HEK293 (cell line): Measurements from ENCODE around the gene LRRC32.

Source experiments
- CTCF ChIA-PET: fragments of 350-600 bp; formaldehyde crosslinking; extraction: SDS; loops from one replicate; lab custom pipeline; 2021; ENCODE audit warnings: antibody characterized with exemption; lab: Yijun Ruan, JAX
- POLR2A ChIA-PET: fragments of 300-600 bp; formaldehyde crosslinking; extraction: SDS; loops from one replicate; lab custom pipeline; 2020; ENCODE audit warnings: antibody characterized with exemption, inconsistent platforms; lab: Yijun Ruan, JAX
- H3K27ac ChIP-seq: fragments of 200-500 bp; sonication (Bioruptor generic); 2 replicates; pipeline ENCODE4 v1.5.1; 2014; ENCODE audit warnings: low read depth, low read length, control low read depth, inconsistent platforms; ENCODE audit errors: extremely low read depth
- H3K36me3 ChIP-seq, 2 experiments: fragments of 200-500 bp in 1 of 2; sonication (Bioruptor generic) in 1 of 2; 1 replicate in 1 of 2; 2 replicates in 1 of 2; pipeline ENCODE4 v1.5.1; 2014 to 2017; ENCODE audit warnings: inconsistent platforms in 2 of 2, low read length in 2 of 2; ENCODE audit not compliant: control insufficient read depth in 2 of 2, insufficient read depth in 1 of 2
- H3K4me1 ChIP-seq: fragments of 200-500 bp; sonication (Bioruptor generic); 2 replicates; pipeline ENCODE4 v1.5.1; 2014; ENCODE audit warnings: mild to moderate bottlenecking, low read length, inconsistent platforms; ENCODE audit not compliant: control insufficient read depth, insufficient read depth
- H3K4me3 ChIP-seq: 2 replicates; pipeline ENCODE4 v1.5.1; 2011; ENCODE audit warnings: low read depth, mild to moderate bottlenecking, control low read depth, low read length, moderate library complexity
- H3K9me3 ChIP-seq: fragments of 200-500 bp; sonication (Bioruptor generic); 2 replicates; pipeline ENCODE4 v1.5.1; 2014; ENCODE audit warnings: low read depth, low read length, inconsistent platforms; ENCODE audit not compliant: control insufficient read depth, insufficient read depth
- EGR2 ChIP-seq: fragments of 450-650 bp; formaldehyde crosslinking; IDR thresholded peaks from 2 replicates; pipeline ENCODE4 v1.5.1; 2016; ENCODE audit warnings: low read depth, missing biosample characterization, missing genetic modification characterization
- GLI4 ChIP-seq: fragments of 450-650 bp; formaldehyde crosslinking; IDR thresholded peaks from 2 replicates; pipeline ENCODE4 v1.5.1; 2016; ENCODE audit warnings: missing biosample characterization, missing genetic modification characterization
- MYNN ChIP-seq: fragments of 450-650 bp; formaldehyde crosslinking; IDR thresholded peaks from 2 replicates; pipeline ENCODE4 v1.5.1; 2016; ENCODE audit warnings: missing biosample characterization, missing genetic modification characterization, borderline replicate concordance
- SP3 ChIP-seq: fragments of 450-650 bp; formaldehyde crosslinking; IDR thresholded peaks from 2 replicates; pipeline ENCODE4 v1.5.1; 2016; ENCODE audit warnings: missing biosample characterization, missing genetic modification characterization
- TSHZ1 ChIP-seq: fragments of 450-650 bp; formaldehyde crosslinking; IDR thresholded peaks from 2 replicates; pipeline ENCODE4 v1.5.1; 2016; ENCODE audit warnings: missing biosample characterization, missing genetic modification characterization, borderline replicate concordance
- ZNF121 ChIP-seq: fragments of 450-650 bp; formaldehyde crosslinking; IDR thresholded peaks from 2 replicates; pipeline ENCODE4 v1.5.1; 2016; ENCODE audit warnings: missing biosample characterization, missing genetic modification characterization
- ZNF26 ChIP-seq: fragments of 450-650 bp; formaldehyde crosslinking; IDR thresholded peaks from 2 replicates; pipeline ENCODE4 v1.5.1; 2016; ENCODE audit warnings: missing biosample characterization, missing genetic modification characterization
- ZNF398 ChIP-seq: fragments of 450-650 bp; formaldehyde crosslinking; IDR thresholded peaks from 2 replicates; pipeline ENCODE4 v1.5.1; 2017; ENCODE audit warnings: missing biosample characterization, missing genetic modification characterization
- ZNF48 ChIP-seq: fragments of 450-650 bp; formaldehyde crosslinking; IDR thresholded peaks from 2 replicates; pipeline ENCODE4 v1.5.1; 2016; ENCODE audit warnings: missing biosample characterization, missing genetic modification characterization
- ZNF521 ChIP-seq: fragments of 450-650 bp; formaldehyde crosslinking; IDR thresholded peaks from 2 replicates; pipeline ENCODE4 v1.5.1; 2017; ENCODE audit warnings: missing biosample characterization, mild to moderate bottlenecking, missing genetic modification characterization
- ZNF626 ChIP-seq: fragments of 450-650 bp; sonication (Bioruptor Pico); formaldehyde crosslinking; IDR thresholded peaks from 2 replicates; pipeline ENCODE4 v1.5.1; 2018; ENCODE audit warnings: missing biosample characterization, missing genetic modification characterization, inconsistent platforms
- ZNF629 ChIP-seq: fragments of 450-650 bp; formaldehyde crosslinking; IDR thresholded peaks from 2 replicates; pipeline ENCODE4 v1.5.1; 2017; ENCODE audit warnings: missing biosample characterization, missing genetic modification characterization
- ZNF830 ChIP-seq: fragments of 450-650 bp; IDR thresholded peaks from 2 replicates; pipeline ENCODE4 v1.5.0; 2018; ENCODE audit warnings: missing biosample characterization, missing genetic modification characterization, low read depth, mild to moderate bottlenecking, moderate library complexity
- ZSCAN16 ChIP-seq: fragments of 450-650 bp; formaldehyde crosslinking; IDR thresholded peaks from 2 replicates; pipeline ENCODE4 v1.5.1; 2016; ENCODE audit warnings: missing biosample characterization, missing genetic modification characterization
- ZXDB ChIP-seq: fragments of 450-650 bp; formaldehyde crosslinking; IDR thresholded peaks from 2 replicates; pipeline ENCODE4 v1.5.1; 2016; ENCODE audit warnings: missing biosample characterization, missing genetic modification characterization
- TF ChIP-seq, protein P1 (sequence below): fragments of 450-650 bp; formaldehyde crosslinking; IDR thresholded peaks from 2 replicates; pipeline ENCODE4 v1.5.1; 2016; ENCODE audit warnings: missing biosample characterization, missing genetic modification characterization, borderline replicate concordance
- TF ChIP-seq, protein P2 (sequence below): fragments of 450-650 bp; formaldehyde crosslinking; IDR thresholded peaks from 2 replicates; pipeline ENCODE4 v1.5.1; 2017; ENCODE audit warnings: missing biosample characterization, missing genetic modification characterization

Gene LRRC32

DNA sequence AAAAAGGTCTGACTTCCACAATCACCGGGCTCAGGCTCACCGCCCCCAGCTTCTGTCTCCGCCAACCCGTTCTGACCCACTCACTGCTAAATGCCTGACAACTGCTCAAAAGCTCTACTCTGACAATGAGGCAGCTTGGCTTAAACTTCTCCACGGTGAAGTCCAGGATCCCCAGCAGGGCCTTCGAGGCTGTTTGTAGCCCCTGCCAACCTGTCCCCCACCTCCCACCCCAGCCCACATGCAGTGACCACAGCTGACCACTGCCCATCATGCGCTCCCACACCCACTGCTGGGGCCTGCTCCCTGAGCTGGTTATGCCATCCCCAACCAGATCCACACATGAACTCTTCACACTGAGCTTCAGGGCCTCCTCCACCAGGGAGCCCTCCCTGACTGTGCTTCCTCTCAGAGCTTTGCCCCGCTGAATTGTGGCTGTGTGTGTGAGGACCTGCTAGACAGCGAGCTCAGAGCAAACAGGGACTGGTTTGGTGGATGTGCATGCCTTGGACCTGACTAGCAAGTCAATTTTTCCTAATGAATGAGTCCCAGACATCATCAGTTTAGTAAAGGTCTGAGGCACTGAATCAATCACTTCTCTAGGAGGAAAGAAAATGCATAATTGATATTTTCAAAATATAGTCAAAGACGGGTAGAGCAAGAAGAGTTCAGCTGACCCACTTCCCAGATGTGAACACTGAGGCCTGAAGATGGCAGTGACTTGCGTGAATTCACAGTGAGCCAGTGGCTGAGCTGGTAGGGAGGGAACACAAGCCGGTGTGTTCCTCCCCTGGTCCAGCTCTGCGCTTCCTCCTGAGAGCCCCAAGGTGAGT is 7.7 kb downstream of the LRRC32 start:
- Histone ChIP-seq H3K4me1 (no peaks in the 10 kb centered on the region), H3K36me3 (no peaks in the 10 kb centered on the region), H3K4me3 (no peak overlapping the region), H3K27ac (no peak overlapping the region), H3K9me3 (no peaks in the 10 kb centered on the region)
- TF ChIP-seq ZSCAN16 (tag by site-specific recombination): no peak
- TF ChIP-seq EGR2: peak; percentile 31; the same call in 1 of the 2 replicates
- ChIA-PET POLR2A (interaction anchor here (0.5 kb wide), 1 partner anchor 835 kb away, joined by 4 read pairs; no protein-coding TSS in a partner anchor), CTCF (interaction anchor here (0.5 kb wide), 1 partner anchor 21 kb away, joined by 3 read pairs; no protein-coding TSS in a partner anchor)

- Histone ChIP-seq H3K4me3 (no peak overlapping the region), H3K4me1 (no peaks in the 10 kb centered on the region), H3K9me3 (no peaks in the 10 kb centered on the region), H3K36me3 (no peaks in the 10 kb centered on the region), H3K27ac (no peak overlapping the region)
- TF ChIP-seq ZNF398 (tag by site-specific recombination) (no peak), SP3 (tag by site-specific recombination) (no peak), ZNF48 (no peak), ZNF629 (tag by site-specific recombination) (no peak), TSHZ1 (tag by site-specific recombination) (no peak), ZXDB (tag by site-specific recombination) (no peak), MYNN (tag by site-specific recombination) (no peak), ZNF521 (tag by site-specific recombination) (no peak), ZNF26 (tag by site-specific recombination) (no peak), ZNF121 (no peak), ZNF626 (tag by site-specific recombination) (no peak), ZNF830 (tag by site-specific recombination) (no peak), GLI4 (tag by site-specific recombination) (no peak)
- TF ChIP-seq, protein P1, sequence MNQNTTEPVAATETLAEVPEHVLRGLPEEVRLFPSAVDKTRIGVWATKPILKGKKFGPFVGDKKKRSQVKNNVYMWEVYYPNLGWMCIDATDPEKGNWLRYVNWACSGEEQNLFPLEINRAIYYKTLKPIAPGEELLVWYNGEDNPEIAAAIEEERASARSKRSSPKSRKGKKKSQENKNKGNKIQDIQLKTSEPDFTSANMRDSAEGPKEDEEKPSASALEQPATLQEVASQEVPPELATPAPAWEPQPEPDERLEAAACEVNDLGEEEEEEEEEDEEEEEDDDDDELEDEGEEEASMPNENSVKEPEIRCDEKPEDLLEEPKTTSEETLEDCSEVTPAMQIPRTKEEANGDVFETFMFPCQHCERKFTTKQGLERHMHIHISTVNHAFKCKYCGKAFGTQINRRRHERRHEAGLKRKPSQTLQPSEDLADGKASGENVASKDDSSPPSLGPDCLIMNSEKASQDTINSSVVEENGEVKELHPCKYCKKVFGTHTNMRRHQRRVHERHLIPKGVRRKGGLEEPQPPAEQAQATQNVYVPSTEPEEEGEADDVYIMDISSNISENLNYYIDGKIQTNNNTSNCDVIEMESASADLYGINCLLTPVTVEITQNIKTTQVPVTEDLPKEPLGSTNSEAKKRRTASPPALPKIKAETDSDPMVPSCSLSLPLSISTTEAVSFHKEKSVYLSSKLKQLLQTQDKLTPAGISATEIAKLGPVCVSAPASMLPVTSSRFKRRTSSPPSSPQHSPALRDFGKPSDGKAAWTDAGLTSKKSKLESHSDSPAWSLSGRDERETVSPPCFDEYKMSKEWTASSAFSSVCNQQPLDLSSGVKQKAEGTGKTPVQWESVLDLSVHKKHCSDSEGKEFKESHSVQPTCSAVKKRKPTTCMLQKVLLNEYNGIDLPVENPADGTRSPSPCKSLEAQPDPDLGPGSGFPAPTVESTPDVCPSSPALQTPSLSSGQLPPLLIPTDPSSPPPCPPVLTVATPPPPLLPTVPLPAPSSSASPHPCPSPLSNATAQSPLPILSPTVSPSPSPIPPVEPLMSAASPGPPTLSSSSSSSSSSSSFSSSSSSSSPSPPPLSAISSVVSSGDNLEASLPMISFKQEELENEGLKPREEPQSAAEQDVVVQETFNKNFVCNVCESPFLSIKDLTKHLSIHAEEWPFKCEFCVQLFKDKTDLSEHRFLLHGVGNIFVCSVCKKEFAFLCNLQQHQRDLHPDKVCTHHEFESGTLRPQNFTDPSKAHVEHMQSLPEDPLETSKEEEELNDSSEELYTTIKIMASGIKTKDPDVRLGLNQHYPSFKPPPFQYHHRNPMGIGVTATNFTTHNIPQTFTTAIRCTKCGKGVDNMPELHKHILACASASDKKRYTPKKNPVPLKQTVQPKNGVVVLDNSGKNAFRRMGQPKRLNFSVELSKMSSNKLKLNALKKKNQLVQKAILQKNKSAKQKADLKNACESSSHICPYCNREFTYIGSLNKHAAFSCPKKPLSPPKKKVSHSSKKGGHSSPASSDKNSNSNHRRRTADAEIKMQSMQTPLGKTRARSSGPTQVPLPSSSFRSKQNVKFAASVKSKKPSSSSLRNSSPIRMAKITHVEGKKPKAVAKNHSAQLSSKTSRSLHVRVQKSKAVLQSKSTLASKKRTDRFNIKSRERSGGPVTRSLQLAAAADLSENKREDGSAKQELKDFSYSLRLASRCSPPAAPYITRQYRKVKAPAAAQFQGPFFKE: no peak
- TF ChIP-seq, protein P2, sequence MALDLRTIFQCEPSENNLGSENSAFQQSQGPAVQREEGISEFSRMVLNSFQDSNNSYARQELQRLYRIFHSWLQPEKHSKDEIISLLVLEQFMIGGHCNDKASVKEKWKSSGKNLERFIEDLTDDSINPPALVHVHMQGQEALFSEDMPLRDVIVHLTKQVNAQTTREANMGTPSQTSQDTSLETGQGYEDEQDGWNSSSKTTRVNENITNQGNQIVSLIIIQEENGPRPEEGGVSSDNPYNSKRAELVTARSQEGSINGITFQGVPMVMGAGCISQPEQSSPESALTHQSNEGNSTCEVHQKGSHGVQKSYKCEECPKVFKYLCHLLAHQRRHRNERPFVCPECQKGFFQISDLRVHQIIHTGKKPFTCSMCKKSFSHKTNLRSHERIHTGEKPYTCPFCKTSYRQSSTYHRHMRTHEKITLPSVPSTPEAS (tag by site-specific recombination): no peak
- ChIA-PET POLR2A (no interaction called here), CTCF (no interaction called here)
Measured at GRCh38 chr11:76661834-76662434, 8.6 kb downstream of the LRRC32 start.
